Astrocyte (in vitro differentiated cells and primary cell): Measurements from ENCODE around the gene ELMO1. TPM values are rescaled to one million over a fixed set of nuclear protein-coding genes. Genes with fewer than 3 reads are reported as not detected.

Source experiments
- DNase-seq: peaks from one replicate; pipeline ENCODE4 v3.0.0-alpha.2; 2010; ENCODE audit warnings: low read depth
- FAIRE-seq: peaks from 2 replicates; lab custom pipeline; 2011; peaks lifted over from hg19 to GRCh38; lab: Jason Lieb, UNC
- H2AFZ ChIP-seq: 2 replicates; pipeline ENCODE4 v1.6.0; 2012; ENCODE audit warnings: low read depth, low read length, inconsistent platforms
- H3K27ac ChIP-seq: 2 replicates; pipeline ENCODE4 v1.5.1; 2011; ENCODE audit warnings: low read depth, low read length, inconsistent platforms
- H3K27me3 ChIP-seq: 2 replicates; pipeline ENCODE4 v1.6.0; 2011; ENCODE audit warnings: low read length, inconsistent platforms; ENCODE audit not compliant: insufficient read depth
- H3K36me3 ChIP-seq: 2 replicates; pipeline ENCODE4 v1.5.1; 2011; ENCODE audit warnings: low read length, inconsistent platforms; ENCODE audit not compliant: insufficient read depth
- H3K4me1 ChIP-seq: 2 replicates; pipeline ENCODE4 v1.5.1; 2011; ENCODE audit warnings: low read length, inconsistent platforms; ENCODE audit not compliant: insufficient read depth
- H3K4me2 ChIP-seq: 2 replicates; pipeline ENCODE4 v1.6.0; 2012; ENCODE audit warnings: low read length, inconsistent platforms
- H3K4me3 ChIP-seq: 2 replicates; pipeline ENCODE4 v1.5.1; 2011; ENCODE audit warnings: low read depth, mild to moderate bottlenecking, low read length, inconsistent platforms; ENCODE audit not compliant: insufficient read depth
- H3K79me2 ChIP-seq: 2 replicates; pipeline ENCODE4 v1.6.0; 2012; ENCODE audit warnings: mild to moderate bottlenecking, low read length, inconsistent platforms; ENCODE audit not compliant: insufficient read depth
- H3K9ac ChIP-seq: 2 replicates; pipeline ENCODE4 v1.6.0; 2012; ENCODE audit warnings: mild to moderate bottlenecking, low read length, inconsistent platforms
- H3K9me3 ChIP-seq: 2 replicates; pipeline ENCODE4 v1.5.1; 2012; ENCODE audit warnings: low read depth, mild to moderate bottlenecking, low read length, inconsistent platforms; ENCODE audit not compliant: insufficient read depth
- H4K20me1 ChIP-seq: 2 replicates; pipeline ENCODE4 v1.6.0; 2012; ENCODE audit warnings: low read length, inconsistent platforms; ENCODE audit not compliant: insufficient read depth
- H3K27ac Mint-ChIP-seq: one replicate; pipeline ENCODE4 v1.8.0; 2021; ENCODE audit warnings: mild to moderate bottlenecking, mixed read lengths; ENCODE audit not compliant: unreplicated experiment
- H3K27me3 Mint-ChIP-seq: one replicate; pipeline ENCODE4 v1.8.0; 2021; ENCODE audit warnings: low read depth, mixed read lengths; ENCODE audit not compliant: unreplicated experiment
- H3K36me3 Mint-ChIP-seq: one replicate; pipeline ENCODE4 v1.8.0; 2021; ENCODE audit warnings: low read depth, mixed read lengths; ENCODE audit not compliant: unreplicated experiment
- H3K4me1 Mint-ChIP-seq: one replicate; pipeline ENCODE4 v1.8.0; 2021; ENCODE audit warnings: low read depth, mixed read lengths; ENCODE audit not compliant: unreplicated experiment
- H3K4me3 Mint-ChIP-seq: one replicate; pipeline ENCODE4 v1.8.0; 2021; ENCODE audit warnings: mild to moderate bottlenecking, moderate library complexity, mixed read lengths; ENCODE audit not compliant: unreplicated experiment
- H3K9me3 Mint-ChIP-seq: one replicate; pipeline ENCODE4 v1.8.0; 2021; ENCODE audit warnings: mild to moderate bottlenecking, mixed read lengths; ENCODE audit not compliant: unreplicated experiment
- CTCF ChIP-seq: IDR thresholded peaks from 2 replicates; pipeline ENCODE4 v1.5.1; 2011; ENCODE audit warnings: low read depth, mild to moderate bottlenecking, inconsistent platforms, low read length, moderate library complexity; ENCODE audit not compliant: insufficient read depth
- EZH2 ChIP-seq: IDR thresholded peaks from 2 replicates; pipeline ENCODE4 v1.6.1; 2012; ENCODE audit warnings: mild to moderate bottlenecking, low read length, inconsistent platforms; ENCODE audit not compliant: insufficient read depth
- total RNA-seq: library from RNA; stranded (reverse); gene quantifications from 2 replicates; pipeline ENCODE4 v1.2.1, GENCODE V29; 2021

The ELMO1 gene
- total RNA-seq, 1 donor from 2014 or later, result 20.4 TPM

- H3K27me3 ChIP-seq, result no peaks in the 10 kb centered on the region
- Mint-ChIP-seq H3K27ac (no peak overlapping the region), H3K4me3 (no peak overlapping the region), H3K36me3 (peaks cover 31% of the 10 kb centered on the region), H3K4me1 (no peaks in the 10 kb centered on the region), H3K27me3 (no peaks in the 10 kb centered on the region), H3K9me3 (peaks cover 55% of the 10 kb centered on the region)
- H3K27ac ChIP-seq, result no peak overlapping the region
- no peak for DNase-seq
- no peak overlapping the region for H3K4me3 ChIP-seq
- H3K9ac ChIP-seq, result no peak overlapping the region
- H3K4me1 ChIP-seq, result no peaks in the 10 kb centered on the region
- H3K4me2 ChIP-seq, result no peak overlapping the region
- H2AFZ ChIP-seq, result no peak overlapping the region
- no peaks in the 10 kb centered on the region for H3K79me2 ChIP-seq
- no peaks in the 10 kb centered on the region for H4K20me1 ChIP-seq
- no peaks in the 10 kb centered on the region for H3K36me3 ChIP-seq
- H3K9me3 ChIP-seq, result peaks cover 33% of the 10 kb centered on the region
- TF ChIP-seq CTCF, result no peak
- no peak for TF ChIP-seq EZH2
- FAIRE-seq, result no peak
Measured at GRCh38 chr7:36937754-36938563, 510.7 kb downstream of the ELMO1 start.

GRCh38 chr7:36931892-36932291 lies 516.8 kb downstream of the ELMO1 start:
- Mint-ChIP-seq H3K9me3 (peaks cover 27% of the 10 kb centered on the region), H3K27ac (no peak overlapping the region), H3K4me1 (no peaks in the 10 kb centered on the region), H3K36me3 (peaks cover 22% of the 10 kb centered on the region), H3K27me3 (no peaks in the 10 kb centered on the region), H3K4me3 (no peak overlapping the region)
- DNase-seq (no peak), FAIRE-seq (no peak)
- no peaks in the 10 kb centered on the region for H4K20me1 ChIP-seq
- H3K9me3 ChIP-seq, result peaks cover 17% of the 10 kb centered on the region
- no peak overlapping the region for H3K4me2 ChIP-seq
- no peaks in the 10 kb centered on the region for H3K27me3 ChIP-seq
- H3K9ac ChIP-seq, result no peak overlapping the region
- no peaks in the 10 kb centered on the region for H3K36me3 ChIP-seq
- H3K4me3 ChIP-seq, result no peak overlapping the region
- H3K79me2 ChIP-seq, result no peaks in the 10 kb centered on the region
- H2AFZ ChIP-seq, result no peak overlapping the region
- no peaks in the 10 kb centered on the region for H3K4me1 ChIP-seq
- H3K27ac ChIP-seq, result no peak overlapping the region
- TF ChIP-seq CTCF (no peak), EZH2 (no peak)

- H3K79me2 ChIP-seq, result no peaks in the 10 kb centered on the region
- no peaks in the 10 kb centered on the region for H3K27me3 Mint-ChIP-seq
- H3K36me3 ChIP-seq, result no peaks in the 10 kb centered on the region
- DNase-seq (no peak), FAIRE-seq (no peak)
- no peak overlapping the region for H3K4me2 ChIP-seq
- no peak overlapping the region for H3K27ac Mint-ChIP-seq
- no peak overlapping the region for H3K9ac ChIP-seq
- no peak overlapping the region for H3K4me3 Mint-ChIP-seq
- H2AFZ ChIP-seq, result no peak overlapping the region
- peaks cover 11% of the 10 kb centered on the region for H3K36me3 Mint-ChIP-seq
- peaks cover 12% of the 10 kb centered on the region for H3K9me3 Mint-ChIP-seq
- no peaks in the 10 kb centered on the region for H4K20me1 ChIP-seq
- no peaks in the 10 kb centered on the region for H3K27me3 ChIP-seq
- TF ChIP-seq EZH2 (no peak), CTCF (no peak)
- H3K4me3 ChIP-seq, result no peak overlapping the region
- no peaks in the 10 kb centered on the region for H3K4me1 Mint-ChIP-seq
- no peaks in the 10 kb centered on the region for H3K4me1 ChIP-seq
- no peak overlapping the region for H3K27ac ChIP-seq
- H3K9me3 ChIP-seq, result peaks cover 6% of the 10 kb centered on the region
Measured at GRCh38 chr7:36929791-36930190, 518.9 kb downstream of the ELMO1 start.
